ENCODE results near the gene ZNHIT2. TPM values are rescaled to one million over a fixed set of nuclear protein-coding genes. Genes with fewer than 3 reads are reported as not detected.

ZNHIT2 gene
- total and polyA plus RNA-seq, 2 of the 8 experiments (the other 6 are each of a cell fraction or from before 2014, with no cell fraction given): 13.0 to 16.1 TPM

DNA sequence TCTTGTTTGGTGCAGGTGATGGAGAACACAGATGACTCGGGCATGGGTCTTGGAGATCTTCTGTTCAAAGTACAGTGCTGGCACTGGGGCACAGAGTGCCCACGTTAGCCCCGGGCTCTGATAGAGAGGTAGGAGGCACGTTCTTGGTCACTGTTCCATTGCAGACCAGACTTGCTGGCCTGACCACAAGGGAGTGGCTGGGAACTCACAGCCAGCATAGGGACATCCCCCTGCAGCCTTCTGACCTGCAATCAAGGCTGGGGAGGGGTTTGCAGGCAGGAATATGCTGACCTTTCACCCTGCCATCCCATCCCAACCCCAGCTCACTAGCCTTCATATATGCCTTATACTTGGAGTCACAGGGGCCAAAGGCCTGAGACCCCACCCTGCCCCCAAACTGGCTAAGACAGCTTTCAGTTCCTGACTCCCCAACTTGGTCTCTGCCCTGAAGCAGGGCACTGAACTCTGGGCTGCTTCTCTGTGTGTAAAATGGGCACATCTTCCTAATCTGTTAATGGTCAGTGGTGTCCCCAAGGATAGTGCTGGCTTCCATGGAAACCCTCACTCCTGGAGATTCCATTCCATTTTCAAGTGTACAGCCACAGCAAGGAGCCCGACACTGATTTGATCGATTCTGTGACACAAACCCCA, 9.2 kb upstream of the ZNHIT2 start:
- Histone ChIP-seq H2BK12ac (ENCODE audit: low read depth, low read length) (no peak overlapping the region), H2BK15ac (ENCODE audit: low read length) (no peak overlapping the region), H3K4me2 (ENCODE audit: insufficient read depth in 1 of 2, low read depth in 2 of 2, low read length in 2 of 2) (no peak overlapping the region), H3K79me1 (ENCODE audit: low read depth, low read length) (peaks cover 6% of the 10 kb centered on the region), H3K36me3 (ENCODE audit: control insufficient read depth in 2 of 4, insufficient read depth in 4 of 4, low read length in 3 of 4) (peaks cover 19 to 60% (median 52%) of the 10 kb centered on the region in 4 experiments), H3K79me2 (ENCODE audit: control insufficient read depth in 1 of 2, insufficient read depth in 2 of 2, low read length in 2 of 2) (peaks cover 0 to 18% of the 10 kb centered on the region in 2 experiments; a peak in 3 of 4 replicates), H2AFZ (ENCODE audit: low read length) (no peak overlapping the region), H3K4me3 (ENCODE audit: extremely low read depth in 1 of 4, insufficient read depth in 2 of 4, low read depth in 3 of 4, low read length in 4 of 4) (no peak overlapping the region), H3K27ac (ENCODE audit: low read depth, low read length) (no peak overlapping the region), H2AK5ac (ENCODE audit: low read depth, low read length) (no peak overlapping the region), H3K14ac (ENCODE audit: insufficient read length) (no peak overlapping the region), H3K4me1 (replicated peaks in 1 of 4; ENCODE audit: control insufficient read depth in 3 of 4, insufficient read depth in 4 of 4, low read length in 3 of 4) (no peaks in the 10 kb centered on the region), H3K56ac (replicated peaks; ENCODE audit: insufficient read length, low read depth, low read length) (no peak overlapping the region), H3K4ac (replicated peaks; ENCODE audit: insufficient read length, low read depth, low read length) (no peak overlapping the region), H4K8ac (ENCODE audit: extremely low read depth, insufficient read depth, low read length) (no peak overlapping the region), H3K9me3 (ENCODE audit: insufficient read depth in 2 of 2, low read depth in 1 of 2, low read length in 1 of 2) (no peaks in the 10 kb centered on the region), H4K20me1 (replicated peaks in 1 of 2; ENCODE audit: control insufficient read depth in 1 of 2, insufficient read depth in 2 of 2, low read length in 2 of 2) (peaks cover 0 to 12% of the 10 kb centered on the region in 2 experiments), H4K91ac (replicated peaks; ENCODE audit: insufficient read length, low read length) (no peak overlapping the region), H3K18ac (ENCODE audit: extremely low read depth, low read length) (no peak overlapping the region), H4K5ac (ENCODE audit: insufficient read length, low read depth, low read length) (no peak overlapping the region), H2BK120ac (replicated peaks; ENCODE audit: low read depth, low read length) (no peak overlapping the region), H3K23ac (ENCODE audit: insufficient read length) (no peak overlapping the region), H2BK5ac (ENCODE audit: low read depth, low read length) (no peak overlapping the region), H3K27me3 (replicated peaks in 1 of 4; ENCODE audit: control insufficient read depth in 3 of 4, extremely low read depth in 1 of 4, insufficient read depth in 3 of 4, low read length in 3 of 4) (no peaks in the 10 kb centered on the region), H2BK20ac (ENCODE audit: low read length) (no peak overlapping the region), H3K23me2 (ENCODE audit: low read depth, low read length) (no peaks in the 10 kb centered on the region; the same call in 1 of the 2 replicates), H3K9ac (replicated peaks in 1 of 4; ENCODE audit: extremely low read depth in 1 of 4, low read depth in 3 of 4, low read length in 3 of 4) (no peak overlapping the region)
- FAIRE-seq: no peak
- DNase-seq (ENCODE audit: low read depth in 1 of 2, low spot score in 2 of 2): no peak
- TF ChIP-seq SP1 (IDR thresholded peaks at IDR 0.05; ENCODE audit: low read depth, low read length) (no peak), POLR2A (IDR thresholded peaks at IDR 0.05; ENCODE audit: control extremely low read depth in 1 of 2, low read depth in 2 of 2, low read length in 2 of 2) (no peak; a peak in 1 of 3 replicates), KDM4A (IDR thresholded peaks at IDR 0.05; ENCODE audit: low read depth, low read length, severe bottlenecking) (no peak), EP300 (IDR thresholded peaks at IDR 0.05; ENCODE audit: borderline replicate concordance in 1 of 2, low read depth in 2 of 2, low read length in 2 of 2) (no peak), SP2 (IDR thresholded peaks at IDR 0.05; ENCODE audit: low read length) (no peak)
- TF ChIP-seq, protein P1, sequence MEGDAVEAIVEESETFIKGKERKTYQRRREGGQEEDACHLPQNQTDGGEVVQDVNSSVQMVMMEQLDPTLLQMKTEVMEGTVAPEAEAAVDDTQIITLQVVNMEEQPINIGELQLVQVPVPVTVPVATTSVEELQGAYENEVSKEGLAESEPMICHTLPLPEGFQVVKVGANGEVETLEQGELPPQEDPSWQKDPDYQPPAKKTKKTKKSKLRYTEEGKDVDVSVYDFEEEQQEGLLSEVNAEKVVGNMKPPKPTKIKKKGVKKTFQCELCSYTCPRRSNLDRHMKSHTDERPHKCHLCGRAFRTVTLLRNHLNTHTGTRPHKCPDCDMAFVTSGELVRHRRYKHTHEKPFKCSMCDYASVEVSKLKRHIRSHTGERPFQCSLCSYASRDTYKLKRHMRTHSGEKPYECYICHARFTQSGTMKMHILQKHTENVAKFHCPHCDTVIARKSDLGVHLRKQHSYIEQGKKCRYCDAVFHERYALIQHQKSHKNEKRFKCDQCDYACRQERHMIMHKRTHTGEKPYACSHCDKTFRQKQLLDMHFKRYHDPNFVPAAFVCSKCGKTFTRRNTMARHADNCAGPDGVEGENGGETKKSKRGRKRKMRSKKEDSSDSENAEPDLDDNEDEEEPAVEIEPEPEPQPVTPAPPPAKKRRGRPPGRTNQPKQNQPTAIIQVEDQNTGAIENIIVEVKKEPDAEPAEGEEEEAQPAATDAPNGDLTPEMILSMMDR (IDR thresholded peaks at IDR 0.05; ENCODE audit: control extremely low read depth in 1 of 3, insufficient read depth in 1 of 3, low read depth in 1 of 3, low read length in 3 of 3): no peak
- TF ChIP-seq, protein P2, sequence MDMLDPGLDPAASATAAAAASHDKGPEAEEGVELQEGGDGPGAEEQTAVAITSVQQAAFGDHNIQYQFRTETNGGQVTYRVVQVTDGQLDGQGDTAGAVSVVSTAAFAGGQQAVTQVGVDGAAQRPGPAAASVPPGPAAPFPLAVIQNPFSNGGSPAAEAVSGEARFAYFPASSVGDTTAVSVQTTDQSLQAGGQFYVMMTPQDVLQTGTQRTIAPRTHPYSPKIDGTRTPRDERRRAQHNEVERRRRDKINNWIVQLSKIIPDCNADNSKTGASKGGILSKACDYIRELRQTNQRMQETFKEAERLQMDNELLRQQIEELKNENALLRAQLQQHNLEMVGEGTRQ (IDR thresholded peaks at IDR 0.05; ENCODE audit: low read length): no peak
- ChIA-PET POLR2A (ENCODE audit: partially characterized antibody) (interaction anchor here (0.6 to 15.8 kb wide), 10 partner anchors 10 to 243 kb away, joined by 3 to 305 read pairs (median 4); partner anchors contain the start of genes FAU, MRPL49, SPDYC and SYVN1), CTCF (ENCODE audit: partially characterized antibody) (interaction anchor here (0.7 to 9.5 kb wide), 5 partner anchors 8 to 202 kb away, joined by 3 to 71 read pairs (median 3); partner anchors contain the start of genes CAPN1 and TM7SF2)
- 90% methylated on average over 5 of the region's 6 CpGs; no CpG with 5 or more reads in 1 of the 2 experiments for WGBS, 2 experiments (ENCODE audit: extremely low coverage in 1 of 2, insufficient coverage in 1 of 2, insufficient read length in 1 of 2, insufficient replicate concordance in 2 of 2, low coverage in 1 of 2, low lambda C conversion rate in 2 of 2, missing lambda C conversion rate in 1 of 2)
